ENCODE data around the gene IL1B.

Gene IL1B

GRCh38 chr2:112798979-112799975, 37.3 kb downstream of the IL1B start:
- no peak overlapping the region for H3K27ac ChIP-seq
- TF ChIP-seq ZFX (IDR thresholded peaks at IDR 0.05) (no peak), CTCF (conservative IDR thresholded peaks at IDR 0.05) (no peak)

- TF ChIP-seq CTCF (conservative IDR thresholded peaks at IDR 0.05) (no peak), ZFX (IDR thresholded peaks at IDR 0.05) (no peak)
- H3K27ac ChIP-seq, result no peak overlapping the region
Measured at GRCh38 chr2:112796486-112796885, 40.1 kb downstream of the IL1B start.

- H3K27ac ChIP-seq, result no peak overlapping the region
- TF ChIP-seq CTCF (conservative IDR thresholded peaks at IDR 0.05), result no peak
- TF ChIP-seq ZFX (IDR thresholded peaks at IDR 0.05), result no peak
Measured at GRCh38 chr2:112795774-112796173, 40.8 kb downstream of the IL1B start.

- no peak overlapping the region for H3K27ac ChIP-seq
Measured at GRCh38 chr2:112794841-112795240, 41.7 kb downstream of the IL1B start.

GRCh38 chr2:112794131-112794733, 42.3 kb downstream of the IL1B start:
- H3K27ac ChIP-seq, result no peak overlapping the region

More at GRCh38 chr2:112794841-112795240, 41.7 kb downstream of the IL1B start:
- TF ChIP-seq ZFX (IDR thresholded peaks at IDR 0.05) (no peak), CTCF (conservative IDR thresholded peaks at IDR 0.05) (no peak)

GRCh38 chr2:112793449-112793978, 43.1 kb downstream of the IL1B start:
- H3K27ac ChIP-seq, result no peak overlapping the region
- TF ChIP-seq ZFX (IDR thresholded peaks at IDR 0.05), result no peak

More at GRCh38 chr2:112794131-112794733, 42.3 kb downstream of the IL1B start:
- TF ChIP-seq CTCF (conservative IDR thresholded peaks at IDR 0.05) (no peak), ZFX (IDR thresholded peaks at IDR 0.05) (no peak)

- no peak overlapping the region for H3K27ac ChIP-seq
- TF ChIP-seq CTCF (conservative IDR thresholded peaks at IDR 0.05), result no peak
- TF ChIP-seq ZFX (IDR thresholded peaks at IDR 0.05), result no peak
Measured at GRCh38 chr2:112792419-112792818, 44.2 kb downstream of the IL1B start.

All from C4-2B (cell line).